Endothelial cell of umbilical vein (primary cell): ENCODE data around the gene DTX4. TPM values are rescaled to one million over a fixed set of nuclear protein-coding genes. Genes with fewer than 3 reads are reported as not detected.

Source experiments
- BruUV-seq: library from RNA; stranded (reverse); fragments of 400-500 nt; replicated peaks from 2 replicates; lab custom pipeline; 2021; lab: Mats Ljungman, UMichigan
- CTCF ChIA-PET: fragments of 300-600, 350-600 bp; sonication (Branson Sonifier 250); formaldehyde crosslinking; loops from one replicate; lab custom pipeline; 2021; ENCODE audit warnings: antibody characterized with exemption, inconsistent platforms; lab: Charles Lee
- POLR2A ChIA-PET: fragments of 300-600, 350-600 bp; sonication (Branson Sonifier 250); formaldehyde crosslinking; loops from one replicate; lab custom pipeline; 2021; ENCODE audit warnings: antibody characterized with exemption, inconsistent platforms; lab: Charles Lee
- DNase-seq: peaks from one replicate; pipeline ENCODE4 v3.0.0-alpha.2; 2011; ENCODE audit warnings: low read depth, low spot score
- FAIRE-seq: peaks from 2 replicates; lab custom pipeline; 2011; peaks lifted over from hg19 to GRCh38; lab: Jason Lieb, UNC
- H2AFZ ChIP-seq: 2 replicates; pipeline ENCODE4 v1.6.0; 2012; ENCODE audit warnings: low read depth, low read length, control low read depth, inconsistent platforms
- H3K27ac ChIP-seq: 2 replicates; pipeline ENCODE4 v1.5.1; 2011; ENCODE audit warnings: low read depth, mild to moderate bottlenecking, control low read depth, low read length, moderate library complexity; ENCODE audit not compliant: insufficient read depth
- H3K27me3 ChIP-seq, 2 experiments: 2 replicates each; pipeline versions ENCODE4 v1.6.0 to v1.6.1; 2011; ENCODE audit warnings: low read length in 2 of 2, mixed read lengths in 1 of 2; ENCODE audit not compliant: control insufficient read depth in 2 of 2, insufficient read depth in 2 of 2
- H3K36me3 ChIP-seq, 2 experiments: 2 replicates in 1 of 2; 3 replicates in 1 of 2; pipeline ENCODE4 v1.5.1; 2011; ENCODE audit warnings: low read length in 2 of 2, mild to moderate bottlenecking in 1 of 2, moderate library complexity in 1 of 2; ENCODE audit not compliant: control insufficient read depth in 2 of 2, insufficient read depth in 2 of 2; ENCODE audit errors: extremely low read depth in 1 of 2
- H3K4me1 ChIP-seq: 3 replicates; pipeline ENCODE4 v1.5.1; 2011; ENCODE audit warnings: mild to moderate bottlenecking, low read length; ENCODE audit not compliant: control insufficient read depth, insufficient read depth; ENCODE audit errors: extremely low read depth
- H3K4me2 ChIP-seq: 2 replicates; pipeline ENCODE4 v1.6.1; 2011; ENCODE audit warnings: low read length, control low read depth, mixed read lengths; ENCODE audit not compliant: insufficient read depth
- H3K4me3 ChIP-seq, 3 experiments: fragments of 200-600 bp in 1 of 3; sonication (generic), shearing (Covaris generic) in 1 of 3; replicated peaks in 1 of 3; 2 replicates each; pipeline ENCODE4 v1.5.1; 2011 to 2016; ENCODE audit warnings: control low read depth in 3 of 3, low read length in 3 of 3, mild to moderate bottlenecking in 2 of 3, inconsistent platforms in 1 of 3, low read depth in 1 of 3, moderate library complexity in 1 of 3; ENCODE audit not compliant: insufficient read depth in 1 of 3
- H3K79me2 ChIP-seq: 2 replicates; pipeline ENCODE4 v1.6.0; 2012; ENCODE audit warnings: low read length, inconsistent platforms; ENCODE audit not compliant: control insufficient read depth, insufficient read depth
- H3K9ac ChIP-seq: replicated peaks from 2 replicates; pipeline ENCODE3; 2011; ENCODE audit warnings: low read length, control low read depth; ENCODE audit not compliant: insufficient read depth; ENCODE audit errors: extremely low read depth
- H3K9me1 ChIP-seq: replicated peaks from 3 replicates; pipeline ENCODE4 v1.6.0; 2011; ENCODE audit warnings: mild to moderate bottlenecking, low read length; ENCODE audit not compliant: control insufficient read depth, insufficient read depth; ENCODE audit errors: extremely low read depth
- H3K9me3 ChIP-seq: replicated peaks from 2 replicates; pipeline ENCODE4 v1.5.1; 2012; ENCODE audit warnings: low read length, inconsistent platforms; ENCODE audit not compliant: control insufficient read depth, insufficient read depth
- H4K20me1 ChIP-seq: replicated peaks from 2 replicates; pipeline ENCODE3; 2011; ENCODE audit warnings: mild to moderate bottlenecking, low read length; ENCODE audit not compliant: control insufficient read depth, insufficient read depth; ENCODE audit errors: extremely low read depth
- FOS ChIP-seq: IDR thresholded peaks from 2 replicates; pipeline ENCODE4 v1.6.1; 2011; ENCODE audit warnings: mild to moderate bottlenecking, low read length, moderate library complexity, borderline replicate concordance; ENCODE audit not compliant: insufficient read depth
- GATA2 ChIP-seq: IDR thresholded peaks from 2 replicates; pipeline ENCODE4 v1.7.0; 2011; ENCODE audit warnings: low read depth, mild to moderate bottlenecking, moderate library complexity, mixed read lengths, low read length; ENCODE audit not compliant: insufficient read length, insufficient read depth
- JUN ChIP-seq: IDR thresholded peaks from 2 replicates; pipeline ENCODE4 v1.6.1; 2011; ENCODE audit warnings: borderline replicate concordance, low read depth; ENCODE audit not compliant: insufficient read length, insufficient read depth
- MAX ChIP-seq: IDR thresholded peaks from 2 replicates; pipeline ENCODE4 v1.6.1; 2011; ENCODE audit not compliant: insufficient read depth, insufficient read length
- MYC ChIP-seq: IDR thresholded peaks from one replicate; pipeline ENCODE4 v1.6.1; 2011; ENCODE audit warnings: mild to moderate bottlenecking, low read depth, low read length
- POLR2A ChIP-seq: IDR thresholded peaks from 2 replicates; pipeline ENCODE4 v1.6.1; 2012; ENCODE audit warnings: low read depth, mild to moderate bottlenecking, control low read depth, low read length
- dilution Hi-C: fragments of 300-500 bp; cut with MboI; formaldehyde crosslinking; loops from one replicate; pipeline ENCODE4 v1.15.0; 2019; ENCODE audit warnings: low sequenced_read_pairs; ENCODE audit not compliant: extremely low pct_ligation_motif_present
- intact Hi-C: fragments of 100-400 bp; cut with micrococcal nuclease; formaldehyde crosslinking; loops from one replicate; pipeline ENCODE4 v1.10.0; 2022
- polyA plus RNA-seq, 4 experiments: library from polyadenylated mRNA; depleted of rRNA in 3 of 4; stranded (reverse) in 3 of 4; unstranded in 1 of 4; fragments of >200 nt; gene quantifications; 2 replicates each; pipeline versions ENCODE4 v1.2.1 to v1.2.3, GENCODE V29; 2011 to 2012; ENCODE audit warnings: missing spikeins in 1 of 4
- total RNA-seq: library from RNA; stranded (reverse); gene quantifications from 2 replicates; pipeline ENCODE4 v1.2.3, GENCODE V29; 2021
- TF ChIP-seq, protein P1 (sequence below), 2 donors: IDR thresholded peaks; 1 replicate in 1 of 2; 2 replicates in 1 of 2; pipeline ENCODE4 v1.5.1; 2011; ENCODE audit warnings: low read length in 2 of 2, mild to moderate bottlenecking in 2 of 2, moderate library complexity in 2 of 2, control low read depth in 1 of 2, inconsistent platforms in 1 of 2, low read depth in 1 of 2; ENCODE audit not compliant: insufficient read depth in 1 of 2; ENCODE audit errors: extremely low read depth in 1 of 2

The DTX4 gene
- total and polyA plus RNA-seq, 2 donors (not counting 3 experiments of a cell fraction or from before 2014, with no cell fraction given), result 0.08 to 0.91 TPM

GRCh38 chr11:59176330-59176729 lies 4.4 kb downstream of the DTX4 start:
- DNase-seq, result no peak
- H3K9ac ChIP-seq, result no peak overlapping the region
- no peak for FAIRE-seq
- CTCF ChIA-PET, result interaction anchor here (1.6 to 2.7 kb wide), 3 partner anchors 10 to 30 kb away, joined by 5 to 12 read pairs (median 6); no protein-coding TSS in a partner anchor
- H3K27me3 ChIP-seq, result peaks cover 31 to 38% of the 10 kb centered on the region in 2 experiments
- H3K27ac ChIP-seq, result no peak overlapping the region
- POLR2A ChIA-PET, result no interaction called here
- no peak overlapping the region for H3K4me2 ChIP-seq
- no peak for TF ChIP-seq FOS
- TF ChIP-seq JUN, result no peak
- TF ChIP-seq, protein P1, sequence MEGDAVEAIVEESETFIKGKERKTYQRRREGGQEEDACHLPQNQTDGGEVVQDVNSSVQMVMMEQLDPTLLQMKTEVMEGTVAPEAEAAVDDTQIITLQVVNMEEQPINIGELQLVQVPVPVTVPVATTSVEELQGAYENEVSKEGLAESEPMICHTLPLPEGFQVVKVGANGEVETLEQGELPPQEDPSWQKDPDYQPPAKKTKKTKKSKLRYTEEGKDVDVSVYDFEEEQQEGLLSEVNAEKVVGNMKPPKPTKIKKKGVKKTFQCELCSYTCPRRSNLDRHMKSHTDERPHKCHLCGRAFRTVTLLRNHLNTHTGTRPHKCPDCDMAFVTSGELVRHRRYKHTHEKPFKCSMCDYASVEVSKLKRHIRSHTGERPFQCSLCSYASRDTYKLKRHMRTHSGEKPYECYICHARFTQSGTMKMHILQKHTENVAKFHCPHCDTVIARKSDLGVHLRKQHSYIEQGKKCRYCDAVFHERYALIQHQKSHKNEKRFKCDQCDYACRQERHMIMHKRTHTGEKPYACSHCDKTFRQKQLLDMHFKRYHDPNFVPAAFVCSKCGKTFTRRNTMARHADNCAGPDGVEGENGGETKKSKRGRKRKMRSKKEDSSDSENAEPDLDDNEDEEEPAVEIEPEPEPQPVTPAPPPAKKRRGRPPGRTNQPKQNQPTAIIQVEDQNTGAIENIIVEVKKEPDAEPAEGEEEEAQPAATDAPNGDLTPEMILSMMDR (IDR thresholded peaks at IDR 0.05; ENCODE audit: extremely low read depth in 1 of 2, insufficient read depth in 1 of 2, low read depth in 1 of 2, low read length in 2 of 2), result no peak
- no peak for TF ChIP-seq POLR2A
- no peak for TF ChIP-seq MAX
- no peak for TF ChIP-seq GATA2
- TF ChIP-seq MYC, result no peak
- no peak overlapping the region for H3K4me3 ChIP-seq
- no peaks in the 10 kb centered on the region for H3K9me1 ChIP-seq
- no peak overlapping the region for H2AFZ ChIP-seq
- dilution Hi-C loops, result no loop called here
- H3K79me2 ChIP-seq, result no peaks in the 10 kb centered on the region
- H3K4me1 ChIP-seq, result peaks cover 8% of the 10 kb centered on the region
- H3K36me3 ChIP-seq, result no peaks in the 10 kb centered on the region
- no peaks in the 10 kb centered on the region for H4K20me1 ChIP-seq
- no peaks in the 10 kb centered on the region for H3K9me3 ChIP-seq
- intact Hi-C loops, result no loop called here
- no TSS peak for BruUV-seq
